Activated CD4-positive, alpha-beta T cell treated with anti-CD3 and anti-CD28 coated beads, Interleukin-2, amount 50 U/mL, for 16 hours (primary cell): ENCODE data around the gene LEMD2.

Experiments used
- DNase-seq: peaks from one replicate; pipeline ENCODE4 v3.0.0-alpha.2; 2020

The LEMD2 gene

DNA sequence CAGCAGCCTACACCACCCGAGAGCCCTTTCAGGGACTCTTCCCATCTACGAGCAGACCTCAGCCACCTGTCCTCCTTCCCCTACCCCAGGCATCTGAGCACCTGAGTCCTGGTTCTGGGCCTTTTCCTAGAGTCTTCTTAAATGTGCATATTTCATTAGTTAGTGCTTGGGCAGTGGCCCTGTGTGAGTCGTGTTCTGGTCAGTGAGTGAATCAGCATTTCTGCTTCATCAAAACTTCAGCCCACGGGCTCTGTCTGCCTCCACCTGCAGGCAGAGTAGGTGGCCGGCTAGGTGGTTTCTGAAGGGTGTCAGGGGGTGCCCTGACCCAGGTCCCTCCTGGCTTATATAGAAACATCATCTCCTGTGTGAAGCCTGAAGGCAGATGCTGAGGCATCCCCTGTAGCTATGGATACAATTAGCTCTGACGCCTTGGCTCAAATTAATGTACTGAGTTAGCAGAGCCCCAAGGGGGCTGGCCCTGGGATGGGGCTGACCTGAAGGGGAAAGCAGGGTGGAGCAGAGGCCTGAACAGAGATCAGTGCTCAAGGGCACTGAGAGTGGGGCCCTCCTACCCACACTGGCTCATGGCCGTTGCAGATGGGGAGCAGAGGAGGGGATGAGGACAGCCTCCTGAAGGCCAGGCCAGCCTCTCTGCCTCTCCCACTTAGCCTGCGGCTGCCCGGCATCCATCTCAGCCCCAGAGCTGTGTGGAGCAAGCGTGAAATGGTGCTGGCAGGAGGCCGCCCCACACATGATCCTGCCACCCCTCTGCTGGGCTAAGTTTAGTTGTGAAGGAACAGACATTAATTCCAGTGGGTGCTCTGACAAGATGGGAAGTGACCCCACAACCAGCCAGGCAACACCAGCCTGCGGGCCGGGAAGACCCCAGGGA lies 55.9 kb downstream of the LEMD2 start:
- DNase-seq: no peak

DNA sequence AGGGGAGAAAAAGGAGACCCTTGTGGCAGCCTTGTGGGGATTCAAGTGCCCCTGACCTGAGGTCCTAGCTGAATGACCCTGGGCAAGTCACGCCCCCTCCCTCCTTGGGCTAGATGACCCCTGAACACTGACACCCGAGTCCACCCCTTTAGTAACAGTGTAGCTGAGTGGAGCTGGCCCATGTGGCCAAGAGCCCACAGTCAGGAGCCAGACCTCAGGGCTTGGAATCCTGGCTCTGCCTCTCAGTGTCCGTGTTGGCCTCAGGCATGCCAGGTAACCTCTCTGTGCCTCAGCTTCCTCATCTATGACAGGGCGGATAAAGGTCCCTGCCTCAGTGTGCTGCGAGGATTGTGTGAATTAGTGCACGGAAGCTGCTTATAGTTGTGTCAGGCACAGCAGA lies 56.5 kb downstream of the LEMD2 start:
- DNase-seq: no peak

DNA sequence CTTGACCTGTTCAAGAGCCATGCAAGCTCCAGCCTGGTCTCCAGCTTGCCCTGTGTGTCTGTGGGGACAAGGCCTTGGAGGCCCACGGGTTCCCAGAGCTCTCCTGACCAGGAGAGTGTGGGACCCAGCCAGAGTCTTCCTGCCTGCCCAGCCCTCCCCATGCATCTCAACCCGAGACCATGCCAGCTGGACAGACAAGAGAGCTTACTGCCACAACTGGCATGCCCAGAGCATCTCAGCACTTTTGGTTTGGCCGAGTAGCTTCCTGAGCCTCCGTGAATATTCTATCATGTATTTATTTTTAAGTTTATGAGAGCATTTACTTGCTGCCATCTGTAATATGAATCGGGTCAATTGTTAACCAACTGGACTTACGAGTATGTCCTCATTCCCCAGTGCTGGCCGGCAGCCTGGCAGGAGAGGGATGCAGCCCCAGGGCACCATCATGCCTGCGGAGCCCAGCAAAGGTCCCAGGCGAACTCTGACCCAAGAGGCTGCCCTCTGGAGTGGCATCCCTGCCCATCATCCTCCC lies 57.1 kb downstream of the LEMD2 start:
- no peak for DNase-seq

DNA sequence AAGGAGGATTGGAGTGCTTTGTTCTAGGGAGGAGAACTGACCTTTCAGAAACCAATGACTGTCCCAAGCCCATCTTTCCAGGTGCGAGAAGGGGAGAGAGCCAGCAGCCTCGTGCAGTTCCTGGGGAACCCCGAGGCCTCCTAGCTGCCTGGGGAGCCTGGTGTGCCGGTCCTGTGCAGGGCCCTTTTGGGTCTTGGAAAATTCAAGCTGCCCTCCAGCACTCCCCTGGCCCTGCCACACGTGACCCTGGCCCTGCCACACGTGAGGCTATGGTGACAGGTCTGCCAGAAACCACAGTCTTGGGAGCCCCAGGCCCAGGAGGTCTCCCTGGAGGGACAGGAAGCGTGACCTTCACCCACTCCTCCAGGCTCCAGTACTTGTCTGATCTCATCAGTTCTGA lies 57.9 kb downstream of the LEMD2 start:
- DNase-seq: no peak

DNA sequence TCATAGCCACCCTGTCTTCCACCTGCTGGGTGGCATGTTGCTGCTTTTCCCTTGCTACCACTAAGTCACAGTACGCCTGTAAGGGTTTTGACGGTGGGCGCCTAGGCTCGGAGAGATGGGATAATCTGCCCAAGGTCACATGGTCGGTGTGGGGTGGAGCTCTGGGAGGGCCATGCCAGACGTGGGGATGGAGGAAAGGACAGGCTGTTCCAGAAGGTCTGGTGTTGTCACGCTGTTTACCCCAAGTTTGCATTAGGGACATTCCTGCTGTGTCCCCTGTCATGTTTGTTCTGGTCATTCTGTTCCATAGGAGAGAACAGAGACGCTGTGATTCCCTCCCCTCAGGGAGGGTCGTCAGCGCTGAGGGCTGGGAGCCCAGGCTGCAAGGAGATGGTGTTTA lies 58.3 kb downstream of the LEMD2 start:
- no peak for DNase-seq

DNA sequence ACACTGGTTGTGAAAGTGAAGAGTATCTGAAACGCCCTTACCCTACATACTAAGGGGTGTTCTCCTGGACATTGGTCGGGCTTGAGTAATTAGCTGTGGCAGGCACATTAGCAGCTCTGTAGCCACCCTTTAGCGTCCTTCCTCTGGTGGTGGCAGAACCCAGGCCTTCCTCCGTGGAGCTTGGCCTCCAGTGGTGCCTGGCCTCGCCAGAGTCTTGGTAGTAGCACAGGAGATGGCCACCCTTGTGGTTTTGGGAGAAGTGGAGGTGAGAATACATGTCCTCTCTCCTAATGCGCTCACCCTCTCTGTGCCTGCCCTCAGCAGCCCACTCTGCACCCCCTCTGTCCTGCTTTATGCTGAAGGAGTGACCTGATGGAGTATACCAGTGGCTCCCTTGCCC lies 59.9 kb downstream of the LEMD2 start:
- no peak for DNase-seq

DNA sequence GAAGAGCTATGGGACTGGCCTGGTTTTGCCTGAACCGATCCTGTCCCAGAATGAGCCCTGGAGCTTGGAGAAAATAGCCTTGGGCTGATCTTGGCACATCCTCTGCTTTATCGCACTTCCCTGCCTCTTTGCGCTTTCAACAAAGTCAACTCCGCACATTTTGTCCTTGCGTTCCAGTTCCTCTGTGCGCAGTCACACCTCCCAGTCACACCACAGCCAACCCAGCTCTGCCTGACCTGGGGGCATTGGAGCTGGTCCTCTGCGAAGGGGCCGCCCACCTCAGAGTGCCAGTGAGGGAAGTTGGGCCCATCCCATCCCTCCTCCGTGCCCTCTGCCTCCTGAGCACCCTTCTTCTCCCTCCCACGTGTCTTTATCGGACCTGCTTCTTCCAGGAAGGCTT lies 60.5 kb downstream of the LEMD2 start:
- DNase-seq: no peak

DNA sequence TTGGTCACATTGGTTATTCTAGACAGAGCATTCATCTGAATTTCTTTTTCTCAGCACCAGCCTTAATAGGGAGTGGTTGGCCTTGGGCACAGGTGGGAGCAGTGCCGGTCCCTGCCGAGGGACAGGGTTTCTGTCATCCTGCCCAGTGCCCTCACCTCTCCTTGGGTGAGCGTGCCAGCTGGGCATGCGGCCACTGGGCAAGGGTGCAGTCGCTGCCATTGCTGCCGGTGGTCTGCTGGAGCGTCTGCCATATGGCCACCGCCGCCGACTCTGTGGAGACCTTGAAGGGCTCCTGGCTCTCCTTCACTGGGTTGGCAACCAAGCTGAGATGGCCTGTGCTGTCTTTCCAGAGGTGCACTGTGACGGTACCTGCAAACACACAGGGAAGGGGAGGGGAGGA lies 61.0 kb downstream of the LEMD2 start:
- DNase-seq: no peak

DNA sequence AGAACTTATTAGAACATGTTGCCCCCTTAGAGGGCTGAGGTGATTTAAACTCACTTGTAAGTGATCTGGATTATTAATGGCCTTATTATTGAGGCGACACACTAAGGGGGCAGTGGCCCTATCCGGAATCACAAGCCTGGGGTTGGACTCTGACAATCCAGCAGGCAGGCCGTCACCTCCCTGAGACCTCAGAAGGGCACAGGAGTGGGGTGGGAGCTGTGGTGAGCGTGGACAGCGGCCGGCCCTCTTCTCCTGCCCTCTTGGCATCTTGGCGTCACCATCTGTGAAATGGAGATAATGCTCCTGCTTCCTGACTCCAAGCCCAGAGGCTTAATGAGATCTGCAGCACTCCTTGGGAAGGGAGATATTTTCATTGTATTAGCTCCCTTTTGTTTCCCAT lies 61.8 kb downstream of the LEMD2 start:
- no peak for DNase-seq

DNA sequence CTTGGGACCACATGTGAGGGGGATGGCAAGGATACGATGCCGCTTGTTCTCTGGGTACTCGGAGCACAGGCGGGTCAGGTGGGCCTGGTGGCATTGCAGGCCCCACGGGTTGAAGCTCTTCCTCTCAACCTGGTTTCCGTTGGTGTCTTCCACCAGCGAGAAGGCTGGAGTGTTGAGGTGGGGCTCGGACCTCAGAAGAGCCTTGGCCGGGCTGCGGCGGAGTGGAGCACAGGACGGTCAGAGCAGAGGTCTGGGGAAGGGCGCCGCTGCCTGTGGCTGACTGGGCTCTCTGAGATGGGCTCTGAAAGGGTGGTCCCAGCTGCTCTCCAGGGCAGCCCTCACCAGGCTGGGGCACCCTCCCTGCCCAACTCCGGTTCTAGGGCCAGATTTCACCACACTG lies 62.2 kb downstream of the LEMD2 start:
- DNase-seq: no peak

DNA sequence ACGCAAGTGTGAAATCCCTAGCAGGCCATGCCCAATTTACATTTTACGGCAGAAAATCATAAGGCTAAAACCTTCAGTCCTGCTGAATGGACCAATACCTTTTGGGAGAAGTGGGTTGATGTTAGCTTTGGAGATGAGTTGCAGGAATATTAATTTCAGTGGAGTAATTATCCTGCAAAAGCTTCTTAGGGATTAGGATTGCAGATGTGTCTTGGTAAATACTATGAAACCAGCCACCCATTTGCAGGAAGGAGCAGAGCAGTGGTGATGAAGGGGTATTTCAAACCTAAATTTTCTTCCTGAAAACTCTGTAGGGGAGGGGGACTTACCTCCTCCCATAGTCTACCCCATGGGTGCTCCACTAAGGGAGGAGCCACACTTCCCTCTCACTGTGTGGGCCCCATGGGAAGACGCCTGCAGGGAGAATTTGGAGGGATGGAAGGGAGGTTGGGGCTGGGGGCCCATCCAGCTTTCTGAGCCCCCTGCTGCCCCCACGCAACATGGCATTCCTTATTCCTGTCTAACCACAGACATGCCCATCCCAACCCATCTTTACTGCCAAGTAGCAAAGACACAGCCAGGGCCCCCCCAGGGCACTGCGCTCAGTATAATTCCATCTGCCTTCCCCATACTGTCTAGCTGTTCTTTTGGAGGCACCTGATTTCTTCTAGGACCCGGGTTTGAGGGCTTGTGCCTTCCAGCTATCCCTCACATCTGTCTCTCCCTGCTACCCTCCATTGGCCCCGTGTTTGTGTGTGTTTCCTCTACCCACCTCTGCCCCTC lies 62.8 kb downstream of the LEMD2 start:
- DNase-seq: no peak

DNA sequence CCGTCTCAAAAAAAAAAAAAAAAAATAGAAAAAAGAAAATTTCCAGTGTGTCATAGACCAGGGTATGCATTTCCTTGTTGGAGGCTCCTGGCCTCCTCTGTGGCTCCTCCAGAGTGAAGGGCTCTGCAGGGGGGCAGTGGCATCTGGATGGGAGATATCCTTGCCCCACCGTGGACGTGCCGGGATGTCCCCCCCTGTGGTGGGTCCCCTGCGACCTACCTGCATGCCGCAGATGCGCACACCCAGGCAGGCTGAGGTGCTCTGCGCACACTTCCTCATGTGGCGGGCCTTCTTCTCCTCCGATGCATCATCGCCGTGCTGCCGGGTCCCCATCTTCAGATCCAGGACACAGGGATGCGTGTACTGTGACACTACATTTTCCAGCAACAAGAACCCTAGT lies 63.7 kb downstream of the LEMD2 start:
- DNase-seq: no peak

DNA sequence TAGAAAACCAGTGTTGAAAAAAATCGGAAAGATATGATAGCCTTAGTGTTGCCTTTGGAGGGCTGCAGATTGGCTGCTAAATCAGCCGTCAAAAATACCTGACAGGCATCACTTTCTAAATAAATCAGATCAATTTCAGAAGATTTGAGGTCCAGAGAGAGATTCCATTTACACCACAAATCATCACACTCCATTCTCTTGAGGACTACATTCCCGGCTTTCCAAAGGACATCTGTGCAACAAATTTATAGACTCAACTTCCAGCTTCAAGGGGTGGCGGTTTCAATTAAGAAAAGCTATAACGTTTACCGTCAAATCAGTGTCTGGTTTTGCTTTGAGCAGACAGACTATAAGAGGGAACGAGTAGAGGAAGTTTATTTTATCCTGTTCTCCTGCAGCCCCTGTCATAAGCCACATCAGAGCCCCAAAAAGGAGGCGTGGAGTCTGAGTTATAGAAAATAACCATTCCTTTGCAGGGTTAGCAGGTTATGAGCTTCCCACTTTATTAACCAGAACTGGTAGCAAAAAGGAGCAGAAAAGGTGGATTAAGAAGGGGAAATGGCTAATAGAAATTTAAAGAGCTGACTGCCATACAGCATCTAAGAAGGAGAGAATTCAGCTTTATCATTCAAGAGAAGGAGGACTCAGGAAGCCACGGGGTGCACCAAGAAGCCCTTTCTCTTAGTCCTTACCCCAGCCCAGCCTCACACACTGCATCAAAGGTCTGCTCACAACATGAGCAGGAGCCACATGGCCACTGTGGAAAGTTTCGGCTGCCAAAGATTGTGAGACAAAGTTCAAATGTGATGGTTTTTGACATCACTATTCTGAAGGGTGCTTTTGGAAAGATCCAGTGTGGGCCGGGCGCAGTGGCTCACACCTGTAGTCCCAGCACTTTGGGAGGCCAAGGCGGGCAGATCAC lies 64.6 kb downstream of the LEMD2 start:
- DNase-seq: no peak

DNA sequence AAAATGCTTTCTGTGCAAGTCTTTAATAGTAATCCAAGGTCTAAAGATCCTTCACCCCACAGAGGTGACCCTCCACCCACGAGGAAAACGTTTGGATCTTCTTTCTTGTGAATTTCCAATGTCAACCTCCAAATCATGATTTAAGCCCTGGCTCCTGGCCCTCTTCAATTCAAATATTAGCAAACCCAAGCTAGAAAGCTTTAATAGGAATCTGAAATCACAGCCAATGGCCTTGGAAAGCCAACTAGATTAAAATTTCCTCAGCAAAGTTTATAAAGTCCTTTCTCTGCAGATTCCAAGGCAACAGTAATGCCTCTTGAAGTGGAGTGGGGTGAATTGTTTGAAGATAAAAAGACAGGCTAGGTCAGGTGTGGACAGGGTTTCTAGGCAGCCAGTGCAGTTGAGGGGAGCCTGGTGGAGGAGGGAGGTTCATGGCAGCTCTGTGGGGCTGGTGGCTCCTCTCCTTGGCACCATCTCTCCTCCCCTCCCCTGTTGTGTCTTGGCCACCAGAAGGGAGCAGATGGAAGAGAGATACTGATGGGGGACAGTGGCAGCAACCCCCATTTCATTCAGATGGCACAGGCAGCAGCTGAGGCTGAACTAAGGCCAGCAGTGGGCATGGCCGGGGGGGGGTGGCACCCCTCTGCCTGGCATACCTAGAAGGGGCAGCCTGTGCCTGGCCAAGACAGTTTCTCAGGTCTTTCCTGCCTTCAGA lies 65.4 kb downstream of the LEMD2 start:
- no peak for DNase-seq

DNA sequence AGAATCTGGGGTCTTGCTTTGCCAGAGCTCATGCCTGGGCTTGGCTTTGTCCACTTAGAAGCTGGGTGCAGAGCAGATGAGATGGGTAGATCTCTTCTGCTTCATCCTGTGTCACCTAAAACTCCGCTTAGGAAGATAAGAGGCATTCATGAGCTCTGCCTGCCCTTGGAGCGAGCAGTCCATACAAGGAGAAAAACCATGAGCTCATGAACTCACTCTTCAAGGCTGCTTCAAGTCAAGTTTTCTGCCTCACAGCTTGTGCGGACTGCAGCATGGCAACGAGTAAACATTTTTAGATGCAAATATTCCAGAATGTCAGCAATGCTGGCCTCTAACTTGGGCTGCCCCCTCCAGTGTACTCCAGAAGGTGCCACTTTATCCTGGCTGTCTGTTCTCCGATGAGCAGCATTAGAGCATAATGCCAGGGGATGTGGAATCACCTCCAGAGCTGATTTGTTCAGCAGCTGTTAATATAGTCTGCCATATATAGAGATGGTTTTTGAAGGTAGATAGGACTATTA lies 66.8 kb downstream of the LEMD2 start:
- no peak for DNase-seq

DNA sequence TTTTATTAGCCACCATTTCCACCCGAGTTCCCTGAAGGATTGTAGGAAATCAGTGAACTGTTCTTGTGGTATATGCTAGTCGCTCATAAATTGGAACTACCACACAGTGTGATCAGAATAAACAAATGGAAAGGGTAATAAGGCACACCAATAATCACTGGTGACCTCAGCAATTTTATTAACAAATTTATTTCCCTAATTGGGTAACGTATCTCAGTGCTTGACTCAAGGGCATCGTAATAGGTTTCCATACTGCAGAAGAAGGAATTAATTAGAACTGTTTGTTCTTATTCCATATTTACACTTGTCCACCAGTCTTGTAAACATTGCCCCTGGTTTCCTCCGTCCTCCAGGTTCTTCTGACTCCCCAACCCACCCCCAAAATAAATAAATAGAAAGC lies 67.4 kb downstream of the LEMD2 start:
- no peak for DNase-seq
